Measurements from ENCODE around the gene SREBF1. TPM values are rescaled to one million over a fixed set of nuclear protein-coding genes. Genes with fewer than 3 reads are reported as not detected.

SREBF1 gene
- polyA plus RNA-seq, 3 donors, result 7.6 to 35.9 (median 10.5) TPM

DNA sequence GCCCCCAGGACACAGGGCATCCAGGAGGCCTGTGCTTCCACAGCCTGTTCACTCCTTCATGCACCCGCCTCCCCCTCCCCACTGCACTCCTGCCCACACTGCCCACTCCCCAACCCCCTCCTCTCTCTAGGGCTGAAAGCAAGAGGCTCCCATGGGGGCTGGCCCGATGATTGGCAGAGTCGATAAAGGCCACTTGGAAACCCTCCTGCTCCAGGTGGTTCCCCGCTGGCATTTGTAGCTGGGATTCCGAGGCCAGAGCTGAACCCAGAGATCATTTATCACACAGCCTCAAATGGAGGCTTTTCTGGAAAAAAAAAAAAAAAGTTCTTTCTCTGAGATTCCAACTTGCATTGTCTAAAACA is 74.1 kb downstream of the SREBF1 start:
- H3K4me1 Mint-ChIP-seq, result peaks cover 21% of the 10 kb centered on the region
- Histone ChIP-seq H3K9ac (ENCODE audit: insufficient read depth, low read length, poor library complexity, severe bottlenecking) (no peak overlapping the region), H3K79me2 (ENCODE audit: insufficient read depth, low read length) (no peaks in the 10 kb centered on the region), H3K4me1 (ENCODE audit: control insufficient read depth in 1 of 2, insufficient read depth in 2 of 2, low read length in 2 of 2) (peaks cover 3 to 5% of the 10 kb centered on the region in 2 donors), H3K9me3 (replicated peaks in 1 of 2; ENCODE audit: control insufficient read depth in 1 of 2, insufficient read depth in 1 of 2, low read length in 2 of 2) (no peaks in the 10 kb centered on the region), H2AFZ (ENCODE audit: insufficient read depth, low read depth, low read length, poor library complexity, severe bottlenecking) (no peak overlapping the region), H3K27me3 (ENCODE audit: control insufficient read depth in 2 of 2, insufficient read depth in 2 of 2, low read length in 2 of 2) (peaks cover 0 to 2% of the 10 kb centered on the region in 2 donors), H3K4me2 (replicated peaks; ENCODE audit: extremely low read depth, low read length, poor library complexity, severe bottlenecking) (no peak overlapping the region), H3K4me3 (replicated peaks in 1 of 3; ENCODE audit: low read depth in 2 of 3, low read length in 3 of 3) (no peak overlapping the region), H3K36me3 (replicated peaks in 1 of 2; ENCODE audit: control insufficient read depth in 1 of 2, insufficient read depth in 2 of 2, low read length in 2 of 2) (peaks cover 2 to 15% of the 10 kb centered on the region in 2 donors), H3K27ac (ENCODE audit: low read depth in 1 of 2, low read length in 2 of 2) (no peak overlapping the region), H4K20me1 (ENCODE audit: insufficient read depth, low read length) (peaks cover 76% of the 10 kb centered on the region)
- H3K36me3 Mint-ChIP-seq, result peaks cover 17 to 22% of the 10 kb centered on the region in 2 donors
- intact Hi-C loops (cut with micrococcal nuclease), result no loop called here
- 94% methylated on average over 4 of the region's 5 CpGs for whole genome bisulfite sequencing (ENCODE audit: insufficient coverage)
- no peak for DNase-seq
- TF ChIP-seq, protein P1, sequence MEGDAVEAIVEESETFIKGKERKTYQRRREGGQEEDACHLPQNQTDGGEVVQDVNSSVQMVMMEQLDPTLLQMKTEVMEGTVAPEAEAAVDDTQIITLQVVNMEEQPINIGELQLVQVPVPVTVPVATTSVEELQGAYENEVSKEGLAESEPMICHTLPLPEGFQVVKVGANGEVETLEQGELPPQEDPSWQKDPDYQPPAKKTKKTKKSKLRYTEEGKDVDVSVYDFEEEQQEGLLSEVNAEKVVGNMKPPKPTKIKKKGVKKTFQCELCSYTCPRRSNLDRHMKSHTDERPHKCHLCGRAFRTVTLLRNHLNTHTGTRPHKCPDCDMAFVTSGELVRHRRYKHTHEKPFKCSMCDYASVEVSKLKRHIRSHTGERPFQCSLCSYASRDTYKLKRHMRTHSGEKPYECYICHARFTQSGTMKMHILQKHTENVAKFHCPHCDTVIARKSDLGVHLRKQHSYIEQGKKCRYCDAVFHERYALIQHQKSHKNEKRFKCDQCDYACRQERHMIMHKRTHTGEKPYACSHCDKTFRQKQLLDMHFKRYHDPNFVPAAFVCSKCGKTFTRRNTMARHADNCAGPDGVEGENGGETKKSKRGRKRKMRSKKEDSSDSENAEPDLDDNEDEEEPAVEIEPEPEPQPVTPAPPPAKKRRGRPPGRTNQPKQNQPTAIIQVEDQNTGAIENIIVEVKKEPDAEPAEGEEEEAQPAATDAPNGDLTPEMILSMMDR (IDR thresholded peaks at IDR 0.05), result no peak
- H3K4me3 Mint-ChIP-seq, result no peak overlapping the region
- no peak overlapping the region for H3K27ac Mint-ChIP-seq
- no peaks in the 10 kb centered on the region for H3K9me3 Mint-ChIP-seq
- H3K27me3 Mint-ChIP-seq (ENCODE audit: low read depth in 3 of 3), result peaks cover 4 to 5% (median 5%) of the 10 kb centered on the region in 3 donors

Small RNAs within 50 kb of the gene (small RNA-seq; reads per million reads assigned to genes)
- gene MIR33B (ENCODE audit: insufficient read length, low read depth), result 1.4 reads per million
- not detected for gene MIR6777 (ENCODE audit: insufficient read length, low read depth)

Other genes with a start within 250 kb of the SREBF1 start
- 10 to 100 TPM; 26.7 to 41.0 (median 38.4) TPM for gene PEMT, start 245.3 kb downstream of the SREBF1 start, polyA plus RNA-seq
- gene RAI1, start 155.5 kb downstream of the SREBF1 start, polyA plus RNA-seq, result 1 to 10 TPM in 2 of 3 donors, under 1 TPM in 1; 0.89 to 4.4 (median 1.5) TPM
- gene TOM1L2, start 135.4 kb upstream of the SREBF1 start, polyA plus RNA-seq, result 10 to 100 TPM in 1 of 3 donors, 1 to 10 TPM in 2; 1.7 to 28.2 (median 2.8) TPM
- under 1 TPM; 0.23 to 0.58 (median 0.39) TPM for gene DRC3, start 135.9 kb upstream of the SREBF1 start, polyA plus RNA-seq
- 10 to 100 TPM; 41.3 to 50.8 (median 44.9) TPM for gene ATPAF2, start 202.2 kb upstream of the SREBF1 start, polyA plus RNA-seq
- gene GID4, start 202.4 kb upstream of the SREBF1 start, polyA plus RNA-seq, result 1 to 10 TPM; 4.1 to 6.0 (median 4.4) TPM

Measured in CD14-positive monocyte (primary cell).